ENCODE data around the gene TRIM9. TPM values are rescaled to one million over a fixed set of nuclear protein-coding genes. Genes with fewer than 3 reads are reported as not detected.

The TRIM9 gene
- total RNA-seq, 1 donor, result not detected

DNA sequence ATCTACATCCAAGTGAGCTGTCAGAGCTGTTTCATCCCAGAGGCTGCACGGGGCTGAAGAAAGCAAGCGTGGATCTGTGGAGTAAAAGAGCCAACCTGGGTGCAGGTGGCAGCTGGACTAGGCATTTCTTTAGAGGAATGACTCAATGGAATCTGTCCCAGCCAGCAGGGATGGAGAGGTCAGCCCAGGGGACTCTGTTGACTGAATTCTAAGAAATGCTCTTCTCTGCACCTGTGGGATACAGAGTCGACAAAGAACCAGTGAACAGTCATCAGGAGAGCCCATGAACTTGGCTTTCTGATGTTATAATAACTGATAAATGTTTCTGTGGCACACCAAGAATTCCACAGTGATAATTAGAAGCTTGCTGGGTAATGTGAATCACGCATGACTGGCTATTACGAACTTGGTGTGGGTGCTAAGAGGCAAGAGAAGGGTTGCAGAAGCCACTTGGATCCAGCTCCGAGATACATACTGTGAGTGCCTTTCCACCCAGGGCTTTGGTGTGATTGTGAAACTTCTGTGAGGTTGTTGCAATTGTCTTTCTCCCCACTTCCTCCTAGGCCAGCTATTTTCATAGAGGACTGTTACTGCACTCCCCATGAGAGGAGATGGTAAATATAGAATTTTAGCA, 166.8 kb downstream of the TRIM9 start:
- no peak overlapping the region for H3K4me3 ChIP-seq (ENCODE audit: low read depth, low read length)
- peak; percentile 53 for DNase-seq (ENCODE audit: low read depth)
- TF ChIP-seq, protein P1, sequence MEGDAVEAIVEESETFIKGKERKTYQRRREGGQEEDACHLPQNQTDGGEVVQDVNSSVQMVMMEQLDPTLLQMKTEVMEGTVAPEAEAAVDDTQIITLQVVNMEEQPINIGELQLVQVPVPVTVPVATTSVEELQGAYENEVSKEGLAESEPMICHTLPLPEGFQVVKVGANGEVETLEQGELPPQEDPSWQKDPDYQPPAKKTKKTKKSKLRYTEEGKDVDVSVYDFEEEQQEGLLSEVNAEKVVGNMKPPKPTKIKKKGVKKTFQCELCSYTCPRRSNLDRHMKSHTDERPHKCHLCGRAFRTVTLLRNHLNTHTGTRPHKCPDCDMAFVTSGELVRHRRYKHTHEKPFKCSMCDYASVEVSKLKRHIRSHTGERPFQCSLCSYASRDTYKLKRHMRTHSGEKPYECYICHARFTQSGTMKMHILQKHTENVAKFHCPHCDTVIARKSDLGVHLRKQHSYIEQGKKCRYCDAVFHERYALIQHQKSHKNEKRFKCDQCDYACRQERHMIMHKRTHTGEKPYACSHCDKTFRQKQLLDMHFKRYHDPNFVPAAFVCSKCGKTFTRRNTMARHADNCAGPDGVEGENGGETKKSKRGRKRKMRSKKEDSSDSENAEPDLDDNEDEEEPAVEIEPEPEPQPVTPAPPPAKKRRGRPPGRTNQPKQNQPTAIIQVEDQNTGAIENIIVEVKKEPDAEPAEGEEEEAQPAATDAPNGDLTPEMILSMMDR (IDR thresholded peaks at IDR 0.05; ENCODE audit: insufficient read depth, low read depth, low read length), result no peak

DNA sequence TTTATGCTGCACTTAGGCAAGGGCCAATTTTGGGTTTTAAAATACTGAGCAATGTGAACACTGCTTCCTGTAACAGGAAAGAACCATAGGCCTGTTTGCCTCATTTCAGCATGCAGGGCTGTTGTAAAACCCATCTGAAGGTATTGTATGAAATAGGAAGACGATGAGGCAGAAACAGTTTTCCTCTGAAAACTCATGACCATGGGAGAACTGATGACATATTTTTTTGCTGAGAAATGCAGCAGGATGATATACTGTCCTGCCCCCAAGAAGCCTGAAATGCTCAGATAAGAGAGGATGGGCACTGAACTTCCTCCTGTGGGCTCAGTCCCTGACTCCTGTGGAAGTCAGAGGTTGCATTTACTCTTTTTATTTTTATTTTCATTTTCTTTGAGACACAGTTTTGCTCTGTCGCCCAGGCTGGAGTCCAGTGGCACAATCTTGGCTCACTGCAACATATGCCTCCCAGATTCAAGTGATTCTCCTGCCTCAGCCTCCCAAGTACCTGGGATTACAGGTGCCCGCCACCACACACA, 168.0 kb downstream of the TRIM9 start:
- TF ChIP-seq, protein P1 (IDR thresholded peaks at IDR 0.05; ENCODE audit: insufficient read depth, low read depth, low read length), result no peak
- no peak overlapping the region for H3K4me3 ChIP-seq (ENCODE audit: low read depth, low read length)
- DNase-seq (ENCODE audit: low read depth), result no peak

Other genes with a start within 250 kb of the TRIM9 start
- not detected in 2 replicates for gene ABHD12B, start 223.1 kb downstream of the TRIM9 start, total RNA-seq
- 47.7 and 82.5 TPM in 2 replicates for gene PYGL, start 150.6 kb downstream of the TRIM9 start, total RNA-seq
- 40.6 and 85.1 TPM in 2 replicates for gene TMX1, start 145.1 kb upstream of the TRIM9 start, total RNA-seq